GM12873 (cell line): ENCODE measurements around the gene SVOP.

Experiments
- CTCF ChIP-seq: IDR thresholded peaks from 2 replicates; pipeline ENCODE4 v1.5.1; 2012; ENCODE audit warnings: low read depth, mild to moderate bottlenecking, moderate library complexity, low read length, control low read depth; ENCODE audit not compliant: insufficient read depth; ENCODE audit errors: missing control alignments

The SVOP gene

GRCh38 chr12:108888031-108888430, 132.8 kb downstream of the SVOP start:
- no peak for TF ChIP-seq CTCF

GRCh38 chr12:108886873-108887629, 133.8 kb downstream of the SVOP start:
- TF ChIP-seq CTCF: no peak

GRCh38 chr12:108884116-108885012, 136.5 kb downstream of the SVOP start:
- TF ChIP-seq CTCF: peak; percentile 87

- no peak for TF ChIP-seq CTCF
Observed at GRCh38 chr12:108881953-108882352, 138.9 kb downstream of the SVOP start.

- no peak for TF ChIP-seq CTCF
Observed at GRCh38 chr12:108879615-108880254, 141.1 kb downstream of the SVOP start, which contains the start of gene DAO. Gene DAO (plus strand): TSS chr12:108880092. CDS start chr12:108885007, 4,915 bp downstream.

GRCh38 chr12:108876550-108876949, 144.3 kb downstream of the SVOP start:
- TF ChIP-seq CTCF: no peak
